Subcutaneous abdominal adipose tissue (tissue), 5 donors: Measurements from ENCODE around the gene TGM2.

Experiments used
- H3K27ac ChIP-seq: one replicate; pipeline ENCODE4 v1.7.0; 2013; ENCODE audit warnings: low read depth, mild to moderate bottlenecking, inconsistent platforms, low read length, moderate library complexity
- H3K27me3 ChIP-seq, 5 donors: one replicate each; pipeline ENCODE4 v1.7.0; 2013; ENCODE audit warnings: low read length in 5 of 5, inconsistent platforms in 1 of 5; ENCODE audit not compliant: control insufficient read depth in 5 of 5, insufficient read depth in 4 of 5
- H3K36me3 ChIP-seq, 5 donors: one replicate each; pipeline ENCODE4 v1.7.0; 2013; ENCODE audit warnings: low read length in 5 of 5; ENCODE audit not compliant: control insufficient read depth in 5 of 5, insufficient read depth in 5 of 5
- H3K4me1 ChIP-seq, 5 donors: one replicate each; pipeline ENCODE4 v1.7.0; 2013; ENCODE audit warnings: low read length in 5 of 5, mild to moderate bottlenecking in 3 of 5, moderate library complexity in 1 of 5; ENCODE audit not compliant: control insufficient read depth in 5 of 5, insufficient read depth in 5 of 5
- H3K4me3 ChIP-seq, 5 donors: one replicate each; pipeline ENCODE4 v1.7.0; 2013; ENCODE audit warnings: low read length in 5 of 5, low read depth in 1 of 5
- H3K9ac ChIP-seq, 5 donors: one replicate each; pipeline ENCODE4 v1.7.0; 2013; ENCODE audit warnings: low read length in 5 of 5, mild to moderate bottlenecking in 4 of 5, moderate library complexity in 3 of 5
- H3K9me3 ChIP-seq, 5 donors: one replicate each; pipeline ENCODE4 v1.7.0; 2013; ENCODE audit warnings: low read length in 5 of 5; ENCODE audit not compliant: control insufficient read depth in 5 of 5
- donor health status: healthy.
- donor health status: healthy.
- donor health status: healthy.
- donor health status: healthy.
- donor health status: healthy.

The TGM2 gene

DNA sequence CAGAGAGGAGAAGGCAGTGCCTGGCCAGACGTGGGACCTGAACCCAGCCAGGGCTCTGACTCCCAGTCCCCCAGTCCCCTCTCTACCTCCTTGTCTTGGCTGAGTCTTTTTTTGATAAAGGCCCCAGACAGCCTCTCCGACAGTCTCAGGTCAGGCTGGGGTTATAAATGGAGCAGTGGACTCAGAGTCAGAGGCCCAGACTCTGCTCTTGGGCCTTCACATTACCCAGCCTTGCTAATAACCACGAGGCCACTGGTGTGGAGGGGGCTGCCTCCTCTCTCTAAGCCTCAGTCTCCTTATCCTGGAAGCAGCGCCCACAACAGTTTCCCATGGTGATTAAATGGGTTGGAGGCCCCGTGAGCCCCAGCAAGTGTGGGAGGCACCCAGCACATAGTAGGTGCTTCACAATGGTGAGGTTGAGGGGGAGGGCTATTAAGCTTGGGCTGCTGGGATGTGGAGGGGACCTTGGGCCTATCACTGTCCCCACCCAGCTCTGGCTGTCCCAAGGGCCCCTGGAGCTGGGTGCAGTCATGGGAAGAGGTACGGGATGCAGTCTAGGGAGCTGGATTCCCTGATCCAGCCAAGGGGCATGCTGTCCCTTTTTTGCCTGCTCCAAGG lies 35.7 kb downstream of the TGM2 start:
- no peaks in the 10 kb centered on the region for H3K9me3 ChIP-seq
- H3K4me1 ChIP-seq, result peaks cover 0 to 12% (median 7%) of the 10 kb centered on the region in 5 donors
- H3K4me3 ChIP-seq, result no peak overlapping the region
- peaks cover 0 to 11% (median 5%) of the 10 kb centered on the region in 5 donors for H3K36me3 ChIP-seq
- no peaks in the 10 kb centered on the region for H3K27me3 ChIP-seq
- no peak overlapping the region for H3K27ac ChIP-seq
- no peak overlapping the region for H3K9ac ChIP-seq

- peaks cover 0 to 6% (median 4%) of the 10 kb centered on the region in 5 donors for H3K4me1 ChIP-seq
- no peak overlapping the region for H3K4me3 ChIP-seq
- H3K36me3 ChIP-seq, result peaks cover 0 to 11% (median 5%) of the 10 kb centered on the region in 5 donors
- H3K9me3 ChIP-seq, result no peaks in the 10 kb centered on the region
- H3K9ac ChIP-seq, result no peak overlapping the region
- no peaks in the 10 kb centered on the region for H3K27me3 ChIP-seq
- no peak overlapping the region for H3K27ac ChIP-seq
These were observed 36.4 kb downstream of the TGM2 start for GRCh38 chr20:38128691-38129090.

- Histone ChIP-seq H3K9me3 (no peaks in the 10 kb centered on the region), H3K36me3 (peaks cover 0 to 11% (median 5%) of the 10 kb centered on the region in 5 donors), H3K4me1 (peaks cover 0 to 7% (median 5%) of the 10 kb centered on the region in 5 donors), H3K4me3 (no peak overlapping the region), H3K27me3 (no peaks in the 10 kb centered on the region), H3K9ac (no peak overlapping the region), H3K27ac (no peak overlapping the region)
These were observed 37.0 kb downstream of the TGM2 start for GRCh38 chr20:38127920-38128528.

DNA sequence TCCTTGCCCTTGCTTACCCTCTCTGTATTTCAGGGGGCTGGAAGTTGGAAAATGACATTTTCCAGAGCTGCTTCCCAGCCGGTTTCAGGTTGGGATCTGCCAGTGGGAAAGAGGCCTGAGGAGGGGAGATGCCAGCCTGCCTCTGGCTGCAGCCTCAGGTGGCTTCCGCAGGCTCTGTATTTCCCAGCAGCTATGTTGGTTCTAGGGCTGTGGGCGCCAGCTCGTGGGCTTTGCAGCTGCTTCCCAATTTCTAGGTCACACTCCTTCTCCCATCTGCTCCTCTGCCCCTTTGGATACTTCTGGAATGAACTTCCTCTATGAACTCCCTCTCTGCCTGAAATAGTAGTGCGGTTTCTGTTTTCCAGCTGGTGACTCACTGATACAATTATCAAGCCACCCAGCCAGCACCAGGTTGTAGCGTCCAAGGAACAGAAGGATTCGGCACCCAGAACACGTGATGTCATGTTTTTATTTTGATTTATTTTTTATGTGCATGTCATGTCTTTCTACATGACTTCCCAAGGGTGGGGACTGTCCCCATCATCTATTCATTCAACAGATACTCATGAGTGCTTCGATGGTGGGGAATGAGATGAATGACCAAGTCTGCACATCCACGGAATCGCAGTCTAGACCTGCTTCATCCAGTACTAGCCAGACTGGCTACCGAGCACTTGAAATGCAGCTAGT lies 38.0 kb downstream of the TGM2 start:
- H3K36me3 ChIP-seq, result peaks cover 0 to 11% (median 5%) of the 10 kb centered on the region in 5 donors
- H3K9me3 ChIP-seq, result no peaks in the 10 kb centered on the region
- no peak overlapping the region for H3K27ac ChIP-seq
- H3K9ac ChIP-seq, result no peak overlapping the region
- H3K4me1 ChIP-seq, result peaks cover 0 to 7% (median 5%) of the 10 kb centered on the region in 5 donors
- H3K4me3 ChIP-seq, result no peak overlapping the region
- no peaks in the 10 kb centered on the region for H3K27me3 ChIP-seq

- Histone ChIP-seq H3K4me3 (no peak overlapping the region), H3K27ac (no peak overlapping the region), H3K9ac (no peak overlapping the region), H3K36me3 (peaks cover 0 to 11% (median 5%) of the 10 kb centered on the region in 5 donors), H3K9me3 (no peaks in the 10 kb centered on the region), H3K4me1 (peaks cover 0 to 7% (median 5%) of the 10 kb centered on the region in 5 donors), H3K27me3 (no peaks in the 10 kb centered on the region)
These were observed 38.7 kb downstream of the TGM2 start for GRCh38 chr20:38126146-38126921.

DNA sequence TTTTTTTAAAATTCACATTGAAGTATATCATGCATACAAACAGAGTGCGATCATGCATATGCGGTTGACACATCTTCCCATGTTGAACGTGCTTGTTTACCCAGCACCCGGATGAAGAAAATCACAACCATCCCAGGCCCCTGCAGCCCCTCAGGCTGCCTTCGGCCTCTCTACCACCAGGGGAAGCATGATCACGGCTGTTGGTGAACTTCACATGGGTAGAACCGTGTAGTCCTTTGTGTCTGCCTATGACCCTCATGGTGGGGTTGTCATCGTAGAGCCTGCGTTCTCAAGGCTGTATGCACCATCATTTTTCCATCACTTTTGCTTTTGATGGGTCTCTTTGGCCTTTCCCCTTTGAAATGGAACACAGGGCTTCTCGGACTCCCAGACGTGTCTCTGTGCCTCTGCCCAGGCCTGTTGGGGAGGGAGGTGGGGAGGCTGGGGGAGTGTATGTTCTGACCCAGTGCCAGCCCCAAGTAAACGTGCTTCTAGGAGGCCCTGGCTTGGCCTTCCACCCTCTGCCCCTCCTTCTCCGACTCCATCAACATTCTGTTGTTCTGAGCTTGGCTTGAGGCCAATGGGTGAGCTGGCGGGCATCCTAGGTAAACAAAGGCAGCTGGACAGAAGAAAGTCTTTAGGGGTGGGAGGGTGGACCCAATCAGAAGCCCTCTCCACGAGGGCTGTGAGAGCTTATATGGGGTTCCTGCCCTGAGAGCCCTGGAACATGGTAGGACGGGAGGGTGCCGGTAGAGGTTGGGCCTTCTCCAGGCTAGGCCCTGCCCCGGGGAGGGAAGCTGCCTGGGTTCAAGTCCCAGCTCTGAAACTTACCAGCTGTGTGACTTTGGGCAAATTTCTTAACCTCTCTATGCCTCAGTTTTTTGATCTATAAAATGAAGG lies 39.7 kb downstream of the TGM2 start:
- Histone ChIP-seq H3K36me3 (peaks cover 0 to 7% (median 2%) of the 10 kb centered on the region in 5 donors), H3K9me3 (no peaks in the 10 kb centered on the region), H3K4me1 (peaks cover 0 to 7% (median 5%) of the 10 kb centered on the region in 5 donors), H3K27ac (no peak overlapping the region), H3K27me3 (no peaks in the 10 kb centered on the region), H3K4me3 (no peak overlapping the region), H3K9ac (no peak overlapping the region)

GRCh38 chr20:38123021-38123587 lies 42.0 kb downstream of the TGM2 start:
- Histone ChIP-seq H3K9me3 (no peaks in the 10 kb centered on the region), H3K27ac (no peak overlapping the region), H3K9ac (no peak overlapping the region), H3K36me3 (no peaks in the 10 kb centered on the region), H3K4me3 (no peak overlapping the region), H3K4me1 (peaks cover 0 to 7% (median 5%) of the 10 kb centered on the region in 5 donors), H3K27me3 (no peaks in the 10 kb centered on the region)

DNA sequence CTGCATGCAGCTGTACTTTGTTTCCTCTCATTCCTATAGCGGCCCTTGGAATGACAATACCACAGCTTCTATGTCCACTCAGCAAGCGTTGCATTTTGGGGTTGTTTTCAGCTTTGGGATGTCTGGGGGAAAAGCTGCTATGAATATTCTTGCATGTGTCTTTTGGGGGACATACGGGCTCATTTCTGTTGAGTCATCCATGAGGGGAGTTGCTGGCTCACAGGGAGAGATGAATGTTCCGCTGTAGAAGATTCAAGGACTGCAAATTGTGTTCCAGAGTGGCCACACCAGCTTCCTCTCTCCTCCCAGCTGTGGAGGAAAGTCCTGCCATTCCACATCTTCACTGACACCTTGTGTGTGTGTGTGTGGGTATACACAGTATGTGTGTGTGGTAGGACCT lies 43.3 kb downstream of the TGM2 start:
- Histone ChIP-seq H3K27me3 (no peaks in the 10 kb centered on the region), H3K9ac (no peak overlapping the region)

GRCh38 chr20:38120625-38120988 lies 44.5 kb downstream of the TGM2 start:
- no peak overlapping the region for H3K27ac ChIP-seq
- H3K4me1 ChIP-seq, result peaks cover 0 to 3% (median 0%) of the 10 kb centered on the region in 5 donors
- H3K9me3 ChIP-seq, result no peaks in the 10 kb centered on the region
- no peak overlapping the region for H3K9ac ChIP-seq
- H3K36me3 ChIP-seq, result no peaks in the 10 kb centered on the region
- H3K4me3 ChIP-seq, result no peak overlapping the region
- H3K27me3 ChIP-seq, result no peaks in the 10 kb centered on the region

More for the DNA sequence above, 43.3 kb downstream of the TGM2 start:
- H3K4me1 ChIP-seq, result peaks cover 0 to 3% (median 0%) of the 10 kb centered on the region in 5 donors
- H3K9me3 ChIP-seq, result no peaks in the 10 kb centered on the region
- no peak overlapping the region for H3K4me3 ChIP-seq
- H3K27ac ChIP-seq, result no peak overlapping the region
- no peaks in the 10 kb centered on the region for H3K36me3 ChIP-seq
